ENCODE results near the gene GPC6.

GRCh38 chr13:93956426-93956825, 729.8 kb downstream of the GPC6 start:
- TF ChIP-seq, protein P1, sequence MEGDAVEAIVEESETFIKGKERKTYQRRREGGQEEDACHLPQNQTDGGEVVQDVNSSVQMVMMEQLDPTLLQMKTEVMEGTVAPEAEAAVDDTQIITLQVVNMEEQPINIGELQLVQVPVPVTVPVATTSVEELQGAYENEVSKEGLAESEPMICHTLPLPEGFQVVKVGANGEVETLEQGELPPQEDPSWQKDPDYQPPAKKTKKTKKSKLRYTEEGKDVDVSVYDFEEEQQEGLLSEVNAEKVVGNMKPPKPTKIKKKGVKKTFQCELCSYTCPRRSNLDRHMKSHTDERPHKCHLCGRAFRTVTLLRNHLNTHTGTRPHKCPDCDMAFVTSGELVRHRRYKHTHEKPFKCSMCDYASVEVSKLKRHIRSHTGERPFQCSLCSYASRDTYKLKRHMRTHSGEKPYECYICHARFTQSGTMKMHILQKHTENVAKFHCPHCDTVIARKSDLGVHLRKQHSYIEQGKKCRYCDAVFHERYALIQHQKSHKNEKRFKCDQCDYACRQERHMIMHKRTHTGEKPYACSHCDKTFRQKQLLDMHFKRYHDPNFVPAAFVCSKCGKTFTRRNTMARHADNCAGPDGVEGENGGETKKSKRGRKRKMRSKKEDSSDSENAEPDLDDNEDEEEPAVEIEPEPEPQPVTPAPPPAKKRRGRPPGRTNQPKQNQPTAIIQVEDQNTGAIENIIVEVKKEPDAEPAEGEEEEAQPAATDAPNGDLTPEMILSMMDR (optimal IDR thresholded peaks at IDR 0.05 in 1 of 3, IDR thresholded peaks at IDR 0.05 in 1 of 3, conservative IDR thresholded peaks at IDR 0.05 in 1 of 3; ENCODE audit: extremely low read depth in 1 of 3, insufficient read depth in 2 of 3, low read length in 3 of 3) = no peak
- no peak for TF ChIP-seq EZH2 (IDR thresholded peaks at IDR 0.05; ENCODE audit: low read length)

Data from keratinocyte (primary cell).